HepG2 (cell line): Measurements from ENCODE around the gene ZNF134. TPM values are rescaled to one million over a fixed set of nuclear protein-coding genes. Genes with fewer than 3 reads are reported as not detected.

Experiments used
- AGO1 ChIP-seq: fragments of 200-400 bp; formaldehyde crosslinking; IDR thresholded peaks from 2 replicates; pipeline ENCODE4 v1.6.1; 2017; ENCODE audit warnings: mild to moderate bottlenecking, low read depth, low read length, moderate library complexity; ENCODE audit not compliant: poor library complexity, severe bottlenecking
- CBX2 ChIP-seq, 2 experiments: fragments of 200-600 bp in 1 of 2; sonication (generic); formaldehyde crosslinking in 1 of 2; IDR thresholded peaks; 2 replicates each; pipeline versions ENCODE4 v1.7.0 to v1.8.1; 2018 to 2022; ENCODE audit warnings: low read depth in 2 of 2, low read length in 1 of 2, mild to moderate bottlenecking in 1 of 2, missing genetic modification reagents in 1 of 2
- CTCF ChIP-seq: sonication (generic); formaldehyde crosslinking; IDR thresholded peaks from 2 replicates; pipeline ENCODE4 v1.5.0; 2020; ENCODE audit warnings: mild to moderate bottlenecking, missing genetic modification reagents, moderate library complexity
- ERF ChIP-seq: IDR thresholded peaks from 2 replicates; pipeline ENCODE4 v1.6.1; 2018; ENCODE audit warnings: missing biosample characterization, missing genetic modification reagents
- GLMP ChIP-seq: sonication (generic); formaldehyde crosslinking; IDR thresholded peaks from 2 replicates; pipeline ENCODE4 v1.9.0; 2021; ENCODE audit warnings: missing genetic modification reagents, mild to moderate bottlenecking, borderline replicate concordance
- HIVEP1 ChIP-seq: sonication (generic); formaldehyde crosslinking; IDR thresholded peaks from 2 replicates; pipeline ENCODE4 v1.4.0; 2020; ENCODE audit warnings: mild to moderate bottlenecking, missing genetic modification reagents
- KAT7 ChIP-seq: IDR thresholded peaks from 2 replicates; pipeline ENCODE4 v1.6.1; 2018; ENCODE audit warnings: borderline replicate concordance, missing compliant biosample characterization
- MBNL3 ChIP-seq: fragments of 250-450 bp; sonication (Bioruptor Pico); conservative IDR thresholded peaks from 2 replicates; pipeline ENCODE4 v1.8.0; 2022; ENCODE audit warnings: mild to moderate bottlenecking, inconsistent platforms
- MXD1 ChIP-seq: sonication (generic); formaldehyde crosslinking; IDR thresholded peaks from 2 replicates; pipeline ENCODE4 v1.4.0; 2020; ENCODE audit warnings: mild to moderate bottlenecking, missing genetic modification reagents
- RBM39 ChIP-seq: fragments of 200-400 bp; formaldehyde crosslinking; IDR thresholded peaks from one replicate; pipeline ENCODE4 v1.6.1; 2018; ENCODE audit warnings: antibody characterized with exemption, mild to moderate bottlenecking, low read depth, low read length; ENCODE audit not compliant: poor library complexity, severe bottlenecking
- SUZ12 ChIP-seq: fragments of 150-350 bp; IDR thresholded peaks from 2 replicates; pipeline ENCODE4 v1.6.1; 2014; ENCODE audit warnings: low read depth, low read length
- THAP11 ChIP-seq: IDR thresholded peaks from 2 replicates; pipeline ENCODE4 v1.6.1; 2016; ENCODE audit warnings: missing biosample characterization, missing genetic modification reagents
- THRA ChIP-seq: sonication (generic); formaldehyde crosslinking; IDR thresholded peaks from 2 replicates; pipeline ENCODE4 v1.4.0; 2020; ENCODE audit warnings: missing genetic modification reagents, borderline replicate concordance
- ZNF276 ChIP-seq: sonication (generic); formaldehyde crosslinking; IDR thresholded peaks from 2 replicates; pipeline ENCODE4 v1.4.0; 2020; ENCODE audit warnings: mild to moderate bottlenecking, low read depth, missing genetic modification reagents
- ZNF292 ChIP-seq: sonication (generic); formaldehyde crosslinking; IDR thresholded peaks from 2 replicates; pipeline ENCODE4 v1.8.1; 2022; ENCODE audit warnings: mild to moderate bottlenecking, low read depth, missing genetic modification reagents, borderline replicate concordance
- ZNF335 ChIP-seq: sonication (generic); formaldehyde crosslinking; IDR thresholded peaks from 2 replicates; pipeline ENCODE4 v1.4.0; 2020; ENCODE audit warnings: missing genetic modification reagents
- ZNF343 ChIP-seq: sonication (generic); formaldehyde crosslinking; IDR thresholded peaks from 2 replicates; pipeline ENCODE4 v1.4.0; 2020; ENCODE audit warnings: mild to moderate bottlenecking, missing genetic modification reagents
- ZNF776 ChIP-seq: sonication (generic); formaldehyde crosslinking; IDR thresholded peaks from 2 replicates; pipeline ENCODE4 v1.4.0; 2020; ENCODE audit warnings: mild to moderate bottlenecking, missing genetic modification reagents
- ZNF777 ChIP-seq: sonication (generic); formaldehyde crosslinking; IDR thresholded peaks from 2 replicates; pipeline ENCODE4 v1.4.0; 2020; ENCODE audit warnings: missing genetic modification reagents
- ZSCAN30 ChIP-seq: sonication (generic); formaldehyde crosslinking; IDR thresholded peaks from 2 replicates; pipeline ENCODE4 v1.5.0; 2020; ENCODE audit warnings: mild to moderate bottlenecking, missing genetic modification reagents
- polyA plus RNA-seq, 8 experiments: library from polyadenylated mRNA; depleted of rRNA in 3 of 8; stranded (reverse) in 7 of 8; unstranded in 1 of 8; fragments of >200 nt; fragmentation: Illumina TruSeq in 4 of 8; extraction: Trizol in 4 of 8; gene quantifications; 2 replicates each; pipeline versions ENCODE4 v1.2.1 to v1.2.3, GENCODE V29; 2011 to 2016; ENCODE audit warnings: low read depth in 4 of 8, missing spikeins in 1 of 8, mixed read lengths in 1 of 8; ENCODE audit not compliant: insufficient read depth in 1 of 8
- total RNA-seq, 5 experiments: library from RNA; depleted of rRNA; stranded (reverse); fragments of >200 nt; fragmentation: Illumina TruSeq; extraction: Trizol; gene quantifications; 2 replicates each; pipeline ENCODE4 v1.2.3, GENCODE V29; 2016; ENCODE audit warnings: low read depth in 1 of 5

The ZNF134 gene
- total and polyA plus RNA-seq, 2 of the 13 experiments (the other 11 are each of a cell fraction or from before 2014, with no cell fraction given) = 6.8 to 17.1 TPM

DNA sequence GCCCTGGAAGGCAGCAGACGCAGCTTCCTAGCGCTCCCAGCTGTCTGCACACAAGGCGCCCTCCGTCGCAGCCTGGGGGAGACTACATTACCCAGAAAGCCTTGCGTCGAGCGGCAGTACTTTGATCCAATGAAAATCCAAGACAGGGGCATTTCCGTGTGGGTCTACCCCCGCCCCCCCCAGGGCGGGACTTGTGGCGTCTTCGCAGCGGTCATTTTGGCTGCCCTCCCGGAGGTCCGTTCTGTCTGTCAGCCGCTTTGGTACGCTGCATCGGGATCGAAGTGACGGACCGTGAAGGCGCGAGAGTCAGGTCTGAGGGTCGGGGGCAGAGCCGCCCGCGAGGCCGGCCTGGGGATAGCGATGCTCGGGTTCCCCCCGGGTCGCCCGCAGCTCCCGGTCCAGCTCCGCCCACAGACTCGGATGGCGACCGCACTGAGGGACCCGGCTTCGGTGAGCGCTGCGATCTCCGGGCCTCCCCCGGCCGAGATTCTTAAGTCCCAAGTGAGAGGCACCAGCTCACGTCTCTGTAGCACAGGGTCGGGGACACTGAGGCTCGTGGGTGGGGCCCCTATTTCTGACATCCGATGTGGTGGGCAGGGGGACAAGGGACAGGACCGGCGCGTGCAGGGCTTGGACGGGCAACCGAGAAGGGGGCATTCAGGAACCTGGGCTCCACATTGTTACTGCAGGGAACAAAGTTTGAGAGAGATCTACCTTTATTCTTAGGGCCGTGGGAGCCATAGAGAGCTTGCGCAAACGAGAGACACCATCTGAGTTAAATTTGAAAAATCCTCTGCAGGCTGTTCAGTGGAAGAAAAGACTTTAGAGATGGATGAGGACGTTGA lies 19.2 kb downstream of the ZNF134 start, which contains the start of gene ZNF211 (continued):
- TF ChIP-seq RBM39 = peak; percentile 55
- 0 out of 2 replicates have a peak, but pooled peaks have one; percentile 73 for TF ChIP-seq ZNF343 (CRISPR knock-in tag)
- TF ChIP-seq ZNF276 (CRISPR knock-in tag) = no peak
- TF ChIP-seq HIVEP1 = no peak
- peak; percentile 56 for TF ChIP-seq AGO1
- TF ChIP-seq ZNF335 = peak; percentile 64; the same call in 1 of the 2 replicates
- peak; percentile 40; the same call in 1 of the 2 replicates for TF ChIP-seq CTCF (CRISPR knock-in tag)
- peak; percentile 74; the same call in 1 of the 2 replicates for TF ChIP-seq MXD1
- peak; percentile 74; the same call in 1 of the 2 replicates for TF ChIP-seq ZNF777 (CRISPR knock-in tag)
- peak; percentile 99 for TF ChIP-seq THAP11
- peak; percentile 80 for TF ChIP-seq SUZ12
- TF ChIP-seq MBNL3 (CRISPR knock-in tag) = no peak
- TF ChIP-seq ZNF776 (CRISPR knock-in tag) = peak; percentile 20; the same call in 1 of the 2 replicates
- peak; percentile 29; the same call in 1 of the 2 replicates for TF ChIP-seq THRA (CRISPR knock-in tag)
- no peak for TF ChIP-seq ZSCAN30 (CRISPR knock-in tag)
- peak; percentile 70; the same call in 1 of the 2 replicates for TF ChIP-seq ERF
- no peak for TF ChIP-seq GLMP (CRISPR knock-in tag)
- peak; percentile 61; the same call in 1 of the 2 replicates for TF ChIP-seq ZNF292 (CRISPR knock-in tag)
- peak; percentile 86; the same call in 1 of the 2 replicates for TF ChIP-seq KAT7 (CRISPR knock-in tag)
- TF ChIP-seq CBX2 (IDR thresholded peaks at IDR 0.05; ENCODE audit: low read depth, low read length) = no peak
- TF ChIP-seq CBX2 (CRISPR knock-in tag; IDR thresholded peaks at IDR 0.05; ENCODE audit: low read depth) = no peak
